Measurements from ENCODE around the gene CD70.
"Not testable (repeated sequence)": the region's sequence is repeated elsewhere in the genome, so short reads cannot be mapped to it uniquely, and the experiment has no call there.

The CD70 gene

DNA sequence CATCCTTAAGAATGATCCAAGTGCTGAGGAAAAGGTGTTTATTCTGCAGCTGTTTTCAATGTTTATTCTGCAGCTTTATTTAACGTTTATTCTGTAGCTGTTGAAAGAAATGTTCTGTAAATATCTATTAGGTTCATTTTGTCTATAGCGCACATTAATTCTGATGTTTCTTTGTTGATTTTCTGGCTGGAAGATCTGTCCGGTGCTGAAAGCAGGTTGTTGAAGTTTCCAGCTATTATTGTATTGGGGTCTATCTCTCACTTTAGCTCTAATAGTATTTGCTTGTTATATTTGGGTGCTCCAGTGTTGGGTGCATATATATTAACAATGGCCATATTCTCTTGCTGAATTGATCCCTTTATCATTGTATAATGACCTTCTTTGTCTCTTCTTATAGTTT lies 20.2 kb downstream of the CD70 start:
- DNase-seq (ENCODE audit: low read depth), result no peak

DNA sequence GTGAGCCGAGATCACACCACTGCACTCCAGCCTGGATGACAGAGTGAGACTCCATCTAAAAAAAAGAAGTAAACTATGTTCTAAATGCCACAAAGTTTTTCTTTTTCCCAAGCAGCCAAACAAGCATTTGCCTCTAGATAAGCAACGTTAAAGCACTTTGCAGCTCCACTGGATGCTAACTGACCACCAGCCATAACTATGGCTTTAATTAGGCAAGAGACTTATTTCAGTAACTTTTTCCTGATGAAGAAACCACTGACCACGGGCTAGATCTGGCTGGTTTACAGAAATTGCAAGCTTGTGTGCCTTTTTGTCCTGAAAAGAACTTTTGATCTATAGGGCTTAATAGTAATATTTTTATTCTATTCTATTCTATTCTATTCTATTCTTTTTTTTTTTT lies 22.1 kb downstream of the CD70 start:
- no peak for DNase-seq (ENCODE audit: low read depth)

DNA sequence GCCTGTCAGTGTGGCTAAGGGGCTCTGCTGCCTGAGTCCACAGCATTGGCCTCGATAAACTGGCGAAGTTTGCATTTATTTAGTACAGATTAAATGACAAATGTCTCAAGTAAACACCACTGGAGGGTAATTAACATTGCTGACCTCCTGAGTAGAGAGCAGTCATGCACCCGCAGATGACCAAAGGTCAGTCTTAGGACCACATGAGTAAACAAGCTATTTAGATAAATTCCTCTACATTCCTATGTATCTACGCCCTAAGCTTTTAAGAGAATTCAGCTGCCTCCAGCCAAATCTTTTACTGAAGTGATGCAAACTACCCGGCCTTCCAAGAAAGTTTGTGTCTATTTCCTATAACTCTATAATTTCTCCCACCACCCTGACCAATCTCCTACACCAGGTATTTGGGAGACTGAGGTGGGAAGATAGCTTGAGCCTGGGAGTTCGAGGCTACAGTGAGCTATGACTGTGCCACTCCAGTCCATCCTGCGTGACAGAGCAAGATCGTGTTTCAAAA lies 22.9 kb downstream of the CD70 start:
- DNase-seq (ENCODE audit: low read depth), result no peak

DNA sequence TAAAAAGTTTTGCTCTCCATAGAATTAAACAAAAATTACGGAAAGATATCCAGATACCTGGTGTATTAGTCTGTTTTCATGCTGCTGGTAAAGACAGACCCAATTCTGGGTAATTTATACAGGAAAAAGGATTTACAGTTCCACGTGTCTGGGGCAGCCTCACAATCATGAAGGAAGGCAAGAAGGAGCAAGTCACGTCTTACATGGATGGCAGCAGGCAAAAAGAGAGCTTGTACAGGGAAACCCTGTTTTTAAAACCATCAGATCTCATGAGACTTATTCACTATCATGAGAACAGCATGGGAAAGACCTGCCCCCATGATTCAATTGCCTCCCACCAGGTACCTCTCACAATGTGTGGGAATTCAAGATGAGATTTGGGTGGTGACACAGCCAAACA lies 24.2 kb downstream of the CD70 start:
- DNase-seq (ENCODE audit: low read depth), result not testable (repeated sequence)

DNA sequence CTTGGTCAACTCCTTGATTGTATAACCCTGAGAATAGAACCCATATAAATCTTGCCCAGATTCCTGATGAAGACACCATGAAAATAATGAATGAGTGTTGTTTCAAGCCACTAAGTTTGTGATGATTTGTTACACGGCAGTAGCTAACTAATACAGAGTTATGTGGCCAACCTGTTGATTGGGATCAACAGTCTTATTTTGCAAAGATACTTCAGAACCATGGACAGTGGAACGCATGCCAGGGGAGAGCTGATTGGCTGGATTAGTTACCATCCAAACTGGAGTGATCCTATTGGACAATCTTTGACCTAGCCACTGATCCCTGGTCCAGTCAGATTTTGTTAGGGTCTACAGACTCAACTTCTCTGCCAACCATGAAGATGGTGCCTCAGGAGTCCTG lies 26.6 kb downstream of the CD70 start:
- no peak for DNase-seq (ENCODE audit: low read depth)

DNA sequence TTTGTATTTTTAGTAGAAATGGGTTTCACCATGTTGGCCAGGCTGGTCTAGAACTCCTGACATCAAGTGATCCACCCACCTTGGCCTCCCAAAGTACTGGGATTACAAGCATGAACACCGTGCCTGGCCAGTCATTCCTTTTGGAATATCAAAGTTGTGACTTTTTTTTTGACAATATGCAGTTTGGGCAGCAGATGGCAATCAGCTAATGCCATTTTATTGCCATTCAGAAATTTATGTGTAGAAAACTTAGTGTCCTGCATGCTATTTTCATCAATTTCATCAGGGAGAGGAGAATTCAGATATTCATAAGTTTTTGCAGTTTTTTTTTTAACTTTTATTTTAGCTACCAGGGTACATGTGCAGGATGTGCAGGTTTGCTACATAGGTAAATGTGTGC lies 28.5 kb downstream of the CD70 start:
- not testable (repeated sequence) for DNase-seq (ENCODE audit: low read depth)

DNA sequence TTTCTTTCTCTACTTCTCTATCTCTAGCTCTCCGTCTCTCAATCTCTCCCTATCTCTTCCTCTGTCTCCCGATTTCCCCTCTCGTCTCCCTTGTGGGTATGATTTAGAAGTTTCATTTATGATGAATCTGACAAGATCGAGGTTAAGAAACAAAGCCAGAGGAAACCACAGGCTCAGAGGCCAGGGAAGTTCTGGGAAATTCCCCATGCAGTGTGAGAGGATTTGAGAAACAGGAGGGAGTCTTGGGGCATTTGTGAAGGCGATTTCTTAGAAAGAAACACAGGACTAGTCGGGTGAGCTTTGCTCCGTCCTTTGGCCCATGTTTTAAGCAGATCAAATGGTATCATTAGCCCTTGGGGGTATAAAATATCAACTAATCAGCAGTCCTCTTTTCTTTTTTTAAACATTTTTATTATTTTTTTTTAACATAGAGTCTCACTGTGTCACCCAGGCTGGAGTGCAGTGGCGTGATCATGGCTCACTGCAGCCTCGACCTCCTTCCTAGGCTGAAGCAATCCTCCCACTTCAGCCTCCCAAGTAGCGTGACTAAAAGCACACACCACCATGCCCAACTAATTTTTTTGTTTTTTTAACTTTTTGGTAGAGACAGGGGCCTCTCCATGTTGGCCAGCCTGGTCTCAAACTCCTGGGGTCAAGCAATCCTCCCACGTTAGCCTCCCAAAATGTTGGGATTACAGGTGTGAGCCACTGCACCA lies 34.3 kb downstream of the CD70 start:
- DNase-seq (ENCODE audit: low read depth), result no peak

DNA sequence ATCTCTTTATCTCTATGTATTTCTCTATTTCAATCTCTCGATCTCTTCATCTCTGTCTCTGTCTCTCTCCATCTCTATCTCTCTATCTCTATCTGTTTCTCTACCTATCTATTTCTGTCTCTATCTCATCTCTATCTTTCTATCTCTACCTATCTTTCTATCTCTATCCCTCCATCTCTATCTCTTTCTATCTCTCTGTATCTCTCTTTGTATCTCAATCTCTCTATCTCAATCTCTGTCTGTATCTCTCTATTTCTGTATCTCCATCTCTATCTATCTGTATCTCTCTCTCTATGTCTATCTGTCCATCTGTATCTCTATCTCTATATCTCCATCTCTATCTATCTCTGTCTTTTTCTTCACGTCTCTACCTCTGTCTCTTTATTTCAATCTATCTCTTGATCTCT lies 34.9 kb downstream of the CD70 start:
- DNase-seq (ENCODE audit: low read depth), result no peak

DNA sequence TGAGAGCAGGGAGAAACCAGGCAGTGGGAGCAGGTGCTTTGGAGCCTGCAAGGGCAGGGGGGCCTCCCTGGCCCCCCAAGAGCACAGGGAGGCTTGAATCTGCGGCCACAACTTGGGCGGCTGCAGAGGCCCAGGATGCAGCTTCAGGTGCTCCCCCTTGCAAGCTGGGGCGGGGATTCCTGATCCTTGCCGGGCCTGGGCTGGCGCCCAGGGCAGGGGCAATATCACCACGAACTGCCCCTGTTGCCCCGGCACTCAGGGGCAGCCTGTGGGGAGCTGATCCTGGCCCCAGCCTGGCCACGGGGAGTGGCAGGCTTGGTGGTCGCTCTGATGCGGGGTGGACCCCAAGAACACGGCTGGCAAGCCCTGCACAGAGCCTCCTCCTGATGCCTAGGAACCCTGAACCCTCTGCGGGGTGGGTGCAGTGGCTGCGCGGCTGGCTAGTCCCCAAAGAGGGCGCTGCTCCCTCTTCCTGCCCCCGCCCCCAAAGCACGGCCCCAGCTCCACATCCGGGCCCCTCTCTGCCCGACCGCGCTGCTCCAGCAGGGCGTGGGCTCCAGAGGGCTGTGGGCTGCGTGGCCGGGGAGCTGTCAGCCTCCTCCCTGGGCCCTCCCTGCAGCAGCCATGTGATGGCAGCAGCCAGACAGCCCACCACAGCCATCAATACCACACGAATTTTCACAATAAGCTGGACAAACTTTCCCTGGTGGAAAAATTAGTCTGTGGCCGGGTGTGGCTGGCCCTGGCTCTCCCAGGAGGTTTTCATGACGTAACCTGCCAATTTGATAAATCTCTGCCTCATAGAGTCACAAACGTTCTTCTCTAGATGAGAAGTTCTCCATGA lies 39.1 kb downstream of the CD70 start:
- peak; percentile 47 for DNase-seq (ENCODE audit: low read depth)

DNA sequence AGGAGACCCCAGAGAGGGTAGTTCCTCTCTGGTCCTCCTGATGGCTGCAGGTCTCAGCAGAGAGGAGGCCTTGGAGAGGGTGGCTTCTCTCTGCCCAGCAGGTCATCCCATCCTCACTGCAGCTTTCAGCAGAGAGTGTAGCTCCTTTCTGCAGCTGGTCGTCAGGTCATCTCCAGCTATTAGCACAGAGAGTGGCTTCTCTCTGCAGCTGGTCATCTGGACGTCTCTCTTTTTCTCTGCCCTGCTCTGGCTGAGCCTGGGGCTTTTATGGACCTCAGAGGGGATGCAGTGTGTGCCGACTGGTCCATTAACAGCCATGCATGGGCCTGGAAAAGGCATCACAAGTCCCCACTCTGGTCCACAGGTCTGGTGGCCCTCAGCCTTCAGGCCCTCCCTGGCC lies 39.9 kb downstream of the CD70 start:
- no peak for DNase-seq (ENCODE audit: low read depth)

DNA sequence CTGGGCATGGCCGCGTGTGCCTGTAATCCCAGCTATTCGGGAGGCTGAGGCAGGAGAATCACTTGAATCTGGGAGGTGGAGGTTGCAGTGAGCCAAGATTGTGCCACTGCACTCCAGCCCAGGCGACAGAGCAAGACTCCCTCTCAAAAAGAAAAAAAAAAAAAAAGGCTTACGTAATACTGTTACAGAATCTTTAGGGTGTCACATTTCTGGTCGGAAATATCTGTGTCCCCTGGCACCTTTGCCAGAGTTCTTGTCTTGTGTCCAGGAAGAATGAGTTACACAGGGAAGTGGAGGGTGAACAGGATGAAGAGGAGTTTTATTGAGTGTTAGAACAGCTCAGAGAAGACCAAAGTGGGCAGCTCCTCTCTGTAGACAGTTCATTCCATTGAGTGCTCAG lies 40.3 kb downstream of the CD70 start:
- not testable (repeated sequence) for DNase-seq (ENCODE audit: low read depth)

DNA sequence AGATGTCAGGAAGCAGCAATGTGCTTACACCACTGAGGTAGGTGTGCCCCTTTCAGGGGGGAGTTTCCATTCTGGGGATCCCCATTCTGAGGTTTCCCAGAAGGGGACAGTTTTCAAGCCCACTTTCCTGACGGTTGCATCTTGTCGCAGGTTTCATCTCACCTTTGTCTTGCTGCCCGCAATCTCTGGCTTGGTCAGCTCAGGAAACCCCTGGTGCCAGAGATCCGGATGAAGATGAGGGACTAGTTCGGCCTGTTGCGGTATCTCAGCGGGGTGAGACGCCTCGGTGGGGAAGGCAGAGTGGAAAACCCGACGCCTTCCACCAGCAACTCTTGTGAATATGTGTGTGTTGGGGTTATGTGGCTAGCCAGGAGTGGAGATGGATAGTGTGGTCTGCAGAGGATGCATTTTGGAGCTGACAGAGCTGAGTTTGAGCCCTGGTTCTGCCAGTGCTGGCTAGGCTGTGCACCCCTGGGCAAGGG lies 47.0 kb downstream of the CD70 start:
- no peak for DNase-seq (ENCODE audit: low read depth)

DNA sequence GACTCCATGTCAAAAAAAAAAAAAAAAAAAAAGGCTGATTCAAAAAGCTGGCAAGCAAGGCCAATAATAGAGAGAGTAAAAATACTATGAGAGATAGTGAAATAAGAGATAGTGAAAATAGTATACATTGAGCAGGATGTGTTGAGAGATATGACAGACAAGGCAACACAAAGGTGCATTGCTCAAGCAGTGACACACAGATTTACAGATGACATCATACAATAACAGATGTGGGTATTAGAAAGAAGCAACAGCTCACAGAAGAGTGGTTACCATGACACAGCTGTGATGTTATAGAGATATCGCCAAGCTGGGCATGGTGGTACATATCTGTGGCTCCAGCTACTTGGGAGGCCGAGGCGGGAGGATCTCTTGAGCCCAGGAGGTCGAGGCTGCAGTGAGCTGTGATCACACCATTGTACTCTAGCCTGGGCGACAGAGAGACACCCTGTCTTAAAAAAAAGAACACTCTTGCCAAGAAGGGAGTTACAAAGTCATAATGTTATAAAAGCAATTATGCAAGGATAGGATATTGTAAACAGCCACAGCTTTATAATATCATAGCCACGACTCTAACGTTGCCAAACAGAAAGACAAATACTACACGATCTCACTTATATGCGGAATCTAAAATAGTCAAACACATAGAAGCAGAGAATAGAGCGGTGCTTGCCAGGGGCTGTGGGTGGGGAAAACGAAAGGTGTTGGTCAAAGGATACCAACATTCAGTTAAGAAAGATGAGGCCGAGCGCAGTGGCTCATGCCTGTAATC lies 49.8 kb downstream of the CD70 start:
- no peak for DNase-seq (ENCODE audit: low read depth)

DNA sequence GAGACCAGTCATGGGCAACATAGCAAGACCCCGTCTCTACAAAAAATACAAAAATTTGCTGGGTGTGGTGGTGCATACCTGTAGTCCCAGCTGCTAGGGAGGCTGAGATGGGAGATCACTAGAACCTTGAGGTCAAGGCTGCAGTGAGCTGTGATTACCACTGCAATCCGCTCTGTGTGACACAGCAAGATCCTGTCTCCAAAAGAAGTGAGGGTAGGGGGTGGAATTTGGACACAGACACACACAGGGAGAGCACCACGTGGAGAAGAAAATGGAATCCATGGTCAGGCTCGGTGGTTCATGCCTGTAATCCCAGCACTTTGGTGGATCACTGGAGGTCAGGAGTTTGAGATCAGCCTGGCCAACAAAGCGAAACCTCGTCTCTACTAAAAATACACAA lies 51.4 kb downstream of the CD70 start:
- no peak for DNase-seq (ENCODE audit: low read depth)
